Endothelial cell of umbilical vein (primary cell): Measurements from ENCODE around the gene NDUFA6. TPM values are rescaled to one million over a fixed set of nuclear protein-coding genes. Genes with fewer than 3 reads are reported as not detected.

ENCODE experiments used
- BruUV-seq: library from RNA; stranded (reverse); fragments of 400-500 nt; replicated peaks from 2 replicates; lab custom pipeline; 2021; lab: Mats Ljungman, UMichigan
- CTCF ChIA-PET: fragments of 300-600, 350-600 bp; sonication (Branson Sonifier 250); formaldehyde crosslinking; loops from one replicate; lab custom pipeline; 2021; ENCODE audit warnings: antibody characterized with exemption, inconsistent platforms; lab: Charles Lee
- POLR2A ChIA-PET: fragments of 300-600, 350-600 bp; sonication (Branson Sonifier 250); formaldehyde crosslinking; loops from one replicate; lab custom pipeline; 2021; ENCODE audit warnings: antibody characterized with exemption, inconsistent platforms; lab: Charles Lee
- DNase-seq: peaks from one replicate; pipeline ENCODE4 v3.0.0-alpha.2; 2011; ENCODE audit warnings: low read depth, low spot score
- FAIRE-seq: peaks from 2 replicates; lab custom pipeline; 2011; peaks lifted over from hg19 to GRCh38; lab: Jason Lieb, UNC
- H2AFZ ChIP-seq: 2 replicates; pipeline ENCODE4 v1.6.0; 2012; ENCODE audit warnings: low read depth, low read length, control low read depth, inconsistent platforms
- H3K27ac ChIP-seq: 2 replicates; pipeline ENCODE4 v1.5.1; 2011; ENCODE audit warnings: low read depth, mild to moderate bottlenecking, control low read depth, low read length, moderate library complexity; ENCODE audit not compliant: insufficient read depth
- H3K27me3 ChIP-seq, 2 experiments: 2 replicates each; pipeline versions ENCODE4 v1.6.0 to v1.6.1; 2011; ENCODE audit warnings: low read length in 2 of 2, mixed read lengths in 1 of 2; ENCODE audit not compliant: control insufficient read depth in 2 of 2, insufficient read depth in 2 of 2
- H3K36me3 ChIP-seq, 2 experiments: 2 replicates in 1 of 2; 3 replicates in 1 of 2; pipeline ENCODE4 v1.5.1; 2011; ENCODE audit warnings: low read length in 2 of 2, mild to moderate bottlenecking in 1 of 2, moderate library complexity in 1 of 2; ENCODE audit not compliant: control insufficient read depth in 2 of 2, insufficient read depth in 2 of 2; ENCODE audit errors: extremely low read depth in 1 of 2
- H3K4me1 ChIP-seq: 3 replicates; pipeline ENCODE4 v1.5.1; 2011; ENCODE audit warnings: mild to moderate bottlenecking, low read length; ENCODE audit not compliant: control insufficient read depth, insufficient read depth; ENCODE audit errors: extremely low read depth
- H3K4me2 ChIP-seq: 2 replicates; pipeline ENCODE4 v1.6.1; 2011; ENCODE audit warnings: low read length, control low read depth, mixed read lengths; ENCODE audit not compliant: insufficient read depth
- H3K4me3 ChIP-seq, 3 experiments: fragments of 200-600 bp in 1 of 3; sonication (generic), shearing (Covaris generic) in 1 of 3; replicated peaks in 1 of 3; 2 replicates each; pipeline ENCODE4 v1.5.1; 2011 to 2016; ENCODE audit warnings: control low read depth in 3 of 3, low read length in 3 of 3, mild to moderate bottlenecking in 2 of 3, inconsistent platforms in 1 of 3, low read depth in 1 of 3, moderate library complexity in 1 of 3; ENCODE audit not compliant: insufficient read depth in 1 of 3
- H3K79me2 ChIP-seq: 2 replicates; pipeline ENCODE4 v1.6.0; 2012; ENCODE audit warnings: low read length, inconsistent platforms; ENCODE audit not compliant: control insufficient read depth, insufficient read depth
- H3K9ac ChIP-seq: replicated peaks from 2 replicates; pipeline ENCODE3; 2011; ENCODE audit warnings: low read length, control low read depth; ENCODE audit not compliant: insufficient read depth; ENCODE audit errors: extremely low read depth
- H3K9me1 ChIP-seq: replicated peaks from 3 replicates; pipeline ENCODE4 v1.6.0; 2011; ENCODE audit warnings: mild to moderate bottlenecking, low read length; ENCODE audit not compliant: control insufficient read depth, insufficient read depth; ENCODE audit errors: extremely low read depth
- H3K9me3 ChIP-seq: replicated peaks from 2 replicates; pipeline ENCODE4 v1.5.1; 2012; ENCODE audit warnings: low read length, inconsistent platforms; ENCODE audit not compliant: control insufficient read depth, insufficient read depth
- H4K20me1 ChIP-seq: replicated peaks from 2 replicates; pipeline ENCODE3; 2011; ENCODE audit warnings: mild to moderate bottlenecking, low read length; ENCODE audit not compliant: control insufficient read depth, insufficient read depth; ENCODE audit errors: extremely low read depth
- CTCF ChIP-seq, 2 donors: IDR thresholded peaks; 1 replicate in 1 of 2; 2 replicates in 1 of 2; pipeline ENCODE4 v1.5.1; 2011; ENCODE audit warnings: low read length in 2 of 2, mild to moderate bottlenecking in 2 of 2, moderate library complexity in 2 of 2, control low read depth in 1 of 2, inconsistent platforms in 1 of 2, low read depth in 1 of 2; ENCODE audit not compliant: insufficient read depth in 1 of 2; ENCODE audit errors: extremely low read depth in 1 of 2
- FOS ChIP-seq: IDR thresholded peaks from 2 replicates; pipeline ENCODE4 v1.6.1; 2011; ENCODE audit warnings: mild to moderate bottlenecking, low read length, moderate library complexity, borderline replicate concordance; ENCODE audit not compliant: insufficient read depth
- GATA2 ChIP-seq: IDR thresholded peaks from 2 replicates; pipeline ENCODE4 v1.7.0; 2011; ENCODE audit warnings: low read depth, mild to moderate bottlenecking, moderate library complexity, mixed read lengths, low read length; ENCODE audit not compliant: insufficient read length, insufficient read depth
- MYC ChIP-seq: IDR thresholded peaks from one replicate; pipeline ENCODE4 v1.6.1; 2011; ENCODE audit warnings: mild to moderate bottlenecking, low read depth, low read length
- POLR2A ChIP-seq: IDR thresholded peaks from 2 replicates; pipeline ENCODE4 v1.6.1; 2012; ENCODE audit warnings: low read depth, mild to moderate bottlenecking, control low read depth, low read length
- POLR2AphosphoS5 ChIP-seq: IDR thresholded peaks from 2 replicates; pipeline ENCODE4 v1.6.1; 2012; ENCODE audit warnings: low read depth, mild to moderate bottlenecking, control low read depth, low read length, moderate library complexity; ENCODE audit not compliant: insufficient read depth
- dilution Hi-C: fragments of 300-500 bp; cut with MboI; formaldehyde crosslinking; loops from one replicate; pipeline ENCODE4 v1.15.0; 2019; ENCODE audit warnings: low sequenced_read_pairs; ENCODE audit not compliant: extremely low pct_ligation_motif_present
- intact Hi-C: fragments of 100-400 bp; cut with micrococcal nuclease; formaldehyde crosslinking; loops from one replicate; pipeline ENCODE4 v1.10.0; 2022
- polyA plus RNA-seq, 4 experiments: library from polyadenylated mRNA; depleted of rRNA in 3 of 4; stranded (reverse) in 3 of 4; unstranded in 1 of 4; fragments of >200 nt; gene quantifications; 2 replicates each; pipeline versions ENCODE4 v1.2.1 to v1.2.3, GENCODE V29; 2011 to 2012; ENCODE audit warnings: missing spikeins in 1 of 4
- total RNA-seq: library from RNA; stranded (reverse); gene quantifications from 2 replicates; pipeline ENCODE4 v1.2.3, GENCODE V29; 2021

The NDUFA6 gene
- total and polyA plus RNA-seq, 2 donors (not counting 3 experiments of a cell fraction or from before 2014, with no cell fraction given) = 66.1 to 95.7 TPM

GRCh38 chr22:42074132-42074811 is 16.3 kb downstream of the NDUFA6 start, which contains the start of gene PHETA2:
PHETA2 (plus strand) TSS chr22:42074248; CDS start chr22:42077294, 3,046 bp downstream.
- DNase-seq (peak; percentile 49), FAIRE-seq (peak; percentile 73)
- peaks cover 28% of the 10 kb centered on the region for H3K4me1 ChIP-seq
- peaks cover 17% of the 10 kb centered on the region for H3K79me2 ChIP-seq
- intact Hi-C loops = no loop called here
- ChIA-PET POLR2A (no interaction called here), CTCF (interaction anchor here (0.9 kb wide), 1 partner anchor 370 kb away, joined by 3 read pairs; no protein-coding TSS in a partner anchor)
- TF ChIP-seq MYC = no peak
- peak; percentile 40 for TF ChIP-seq POLR2A
- TF ChIP-seq CTCF (IDR thresholded peaks at IDR 0.05; ENCODE audit: extremely low read depth in 1 of 2, insufficient read depth in 1 of 2, low read depth in 1 of 2, low read length in 2 of 2) = peak; percentile 28 to 63
- TF ChIP-seq POLR2AphosphoS5 = peak; percentile 55
- no peaks in the 10 kb centered on the region for H3K9me3 ChIP-seq
- no peaks in the 10 kb centered on the region for H3K9me1 ChIP-seq
- no peaks in the 10 kb centered on the region for H3K27me3 ChIP-seq
- H3K4me3 ChIP-seq = peak within 1 kb of the TSS; percentile 50 to 80 (median 65)
- H3K9ac ChIP-seq = peak within 1 kb of the TSS; percentile 95
- peaks cover 9 to 12% of the 10 kb centered on the region in 2 experiments for H3K36me3 ChIP-seq
- H2AFZ ChIP-seq = peak within 1 kb of the TSS; percentile 54
- peak within 1 kb of the TSS; percentile 79 for H3K4me2 ChIP-seq
- H3K27ac ChIP-seq = peak within 1 kb of the TSS; percentile 83
- no peaks in the 10 kb centered on the region for H4K20me1 ChIP-seq
- TSS peak; percentile 23 for BruUV-seq
- dilution Hi-C loops = no loop called here

- POLR2A ChIA-PET = no interaction called here
- Histone ChIP-seq H3K4me3 (peak overlapping the region in 2 of 3 experiments; percentile 65 to 80), H2AFZ (peak overlapping the region; percentile 54), H3K4me1 (peaks cover 23% of the 10 kb centered on the region), H3K79me2 (peaks cover 17% of the 10 kb centered on the region), H3K27me3 (no peaks in the 10 kb centered on the region), H3K4me2 (peak overlapping the region; percentile 79), H3K36me3 (peaks cover 9 to 12% of the 10 kb centered on the region in 2 experiments), H3K9me1 (no peaks in the 10 kb centered on the region), H3K27ac (peak overlapping the region; percentile 83), H3K9ac (peak overlapping the region; percentile 95), H4K20me1 (no peaks in the 10 kb centered on the region), H3K9me3 (no peaks in the 10 kb centered on the region)
- FAIRE-seq (no peak), DNase-seq (no peak)
- intact Hi-C loops (no loop called here), dilution Hi-C loops (no loop called here)
- CTCF ChIA-PET = interaction anchor here (0.9 kb wide), 1 partner anchor 370 kb away, joined by 3 read pairs; no protein-coding TSS in a partner anchor
- BruUV-seq = no TSS peak
- TF ChIP-seq FOS (no peak), MYC (no peak), POLR2A (no peak), GATA2 (no peak)
Measured at GRCh38 chr22:42073621-42074041, 16.9 kb downstream of the NDUFA6 start.
